WI38 (cell line): ENCODE data around the gene PPP2R3C.

Source experiments
- H3K4me3 ChIP-seq: 2 replicates; pipeline ENCODE4 v1.5.1; 2011; ENCODE audit warnings: low read depth, mild to moderate bottlenecking, control low read depth, low read length
- TF ChIP-seq, protein P1 (sequence below): IDR thresholded peaks from 2 replicates; pipeline ENCODE4 v1.5.1; 2012; ENCODE audit warnings: low read depth, mild to moderate bottlenecking, control low read depth, low read length

Gene PPP2R3C

DNA sequence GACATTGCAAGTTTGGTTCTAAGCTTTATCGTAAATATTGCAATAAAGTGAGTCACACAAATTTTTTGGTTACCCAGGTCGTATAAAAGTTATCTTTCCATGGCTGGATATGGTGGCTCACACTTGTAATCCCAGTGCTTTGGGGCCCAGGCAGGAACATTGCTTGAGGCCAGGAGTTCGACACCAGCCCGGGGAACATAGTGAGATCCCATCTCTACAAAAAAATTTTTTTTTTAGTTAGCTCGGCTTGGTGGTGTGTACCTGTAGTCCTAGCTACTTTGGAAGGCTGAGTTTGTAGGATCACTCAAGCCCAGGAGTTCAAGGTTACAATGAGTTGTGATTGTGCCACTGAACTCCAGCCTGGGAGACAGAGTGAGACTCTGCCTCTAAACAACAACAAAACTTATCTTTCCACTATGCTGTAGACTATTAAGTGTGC, 24.9 kb upstream of the PPP2R3C start:
- H3K4me3 ChIP-seq, result no peak overlapping the region
- TF ChIP-seq, protein P1, sequence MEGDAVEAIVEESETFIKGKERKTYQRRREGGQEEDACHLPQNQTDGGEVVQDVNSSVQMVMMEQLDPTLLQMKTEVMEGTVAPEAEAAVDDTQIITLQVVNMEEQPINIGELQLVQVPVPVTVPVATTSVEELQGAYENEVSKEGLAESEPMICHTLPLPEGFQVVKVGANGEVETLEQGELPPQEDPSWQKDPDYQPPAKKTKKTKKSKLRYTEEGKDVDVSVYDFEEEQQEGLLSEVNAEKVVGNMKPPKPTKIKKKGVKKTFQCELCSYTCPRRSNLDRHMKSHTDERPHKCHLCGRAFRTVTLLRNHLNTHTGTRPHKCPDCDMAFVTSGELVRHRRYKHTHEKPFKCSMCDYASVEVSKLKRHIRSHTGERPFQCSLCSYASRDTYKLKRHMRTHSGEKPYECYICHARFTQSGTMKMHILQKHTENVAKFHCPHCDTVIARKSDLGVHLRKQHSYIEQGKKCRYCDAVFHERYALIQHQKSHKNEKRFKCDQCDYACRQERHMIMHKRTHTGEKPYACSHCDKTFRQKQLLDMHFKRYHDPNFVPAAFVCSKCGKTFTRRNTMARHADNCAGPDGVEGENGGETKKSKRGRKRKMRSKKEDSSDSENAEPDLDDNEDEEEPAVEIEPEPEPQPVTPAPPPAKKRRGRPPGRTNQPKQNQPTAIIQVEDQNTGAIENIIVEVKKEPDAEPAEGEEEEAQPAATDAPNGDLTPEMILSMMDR, result no peak

DNA sequence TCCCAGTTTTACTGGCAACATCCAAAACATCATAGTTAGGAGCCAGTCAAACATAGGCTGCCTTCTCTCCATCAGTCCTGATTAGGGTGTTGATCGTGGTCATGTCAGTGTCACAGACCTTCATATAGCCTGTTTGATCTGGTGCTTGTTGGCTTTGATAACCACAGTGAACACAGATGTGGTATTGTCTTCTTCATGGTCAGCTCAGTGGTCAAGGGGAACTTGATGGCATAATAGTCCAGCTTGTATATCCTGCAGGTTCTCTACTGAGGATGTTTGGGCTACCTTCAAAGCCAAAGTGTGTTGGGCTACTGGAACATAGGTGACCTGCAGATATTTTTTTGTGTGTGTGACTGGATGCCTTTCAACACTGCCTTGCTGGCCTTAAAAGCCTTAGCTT, 22.2 kb upstream of the PPP2R3C start:
- H3K4me3 ChIP-seq, result no peak overlapping the region
- TF ChIP-seq, protein P1, result no peak

- no peak overlapping the region for H3K4me3 ChIP-seq
- TF ChIP-seq, protein P1, result no peak
Observed at GRCh38 chr14:35140718-35141581, 19.2 kb upstream of the PPP2R3C start.

DNA sequence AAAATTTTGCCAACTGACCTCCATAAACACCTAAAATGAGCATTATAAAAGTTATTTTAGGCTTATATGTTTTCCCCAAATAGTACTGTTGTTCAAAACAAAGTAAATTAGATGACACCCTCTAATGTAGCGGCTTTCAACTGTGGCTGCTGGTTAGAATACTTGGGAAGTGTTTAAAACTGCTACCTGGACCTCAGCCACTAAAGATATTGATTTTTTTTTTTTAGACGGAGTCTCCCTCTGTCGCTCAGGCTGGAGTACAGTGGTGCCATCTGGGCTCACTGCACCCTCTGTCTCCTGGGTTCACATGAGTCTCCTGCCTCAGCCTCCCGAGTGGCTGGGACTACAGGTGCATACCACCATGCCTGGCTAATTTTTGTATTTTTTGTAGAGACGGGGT, 16.8 kb upstream of the PPP2R3C start:
- no peak overlapping the region for H3K4me3 ChIP-seq
- TF ChIP-seq, protein P1, result no peak

DNA sequence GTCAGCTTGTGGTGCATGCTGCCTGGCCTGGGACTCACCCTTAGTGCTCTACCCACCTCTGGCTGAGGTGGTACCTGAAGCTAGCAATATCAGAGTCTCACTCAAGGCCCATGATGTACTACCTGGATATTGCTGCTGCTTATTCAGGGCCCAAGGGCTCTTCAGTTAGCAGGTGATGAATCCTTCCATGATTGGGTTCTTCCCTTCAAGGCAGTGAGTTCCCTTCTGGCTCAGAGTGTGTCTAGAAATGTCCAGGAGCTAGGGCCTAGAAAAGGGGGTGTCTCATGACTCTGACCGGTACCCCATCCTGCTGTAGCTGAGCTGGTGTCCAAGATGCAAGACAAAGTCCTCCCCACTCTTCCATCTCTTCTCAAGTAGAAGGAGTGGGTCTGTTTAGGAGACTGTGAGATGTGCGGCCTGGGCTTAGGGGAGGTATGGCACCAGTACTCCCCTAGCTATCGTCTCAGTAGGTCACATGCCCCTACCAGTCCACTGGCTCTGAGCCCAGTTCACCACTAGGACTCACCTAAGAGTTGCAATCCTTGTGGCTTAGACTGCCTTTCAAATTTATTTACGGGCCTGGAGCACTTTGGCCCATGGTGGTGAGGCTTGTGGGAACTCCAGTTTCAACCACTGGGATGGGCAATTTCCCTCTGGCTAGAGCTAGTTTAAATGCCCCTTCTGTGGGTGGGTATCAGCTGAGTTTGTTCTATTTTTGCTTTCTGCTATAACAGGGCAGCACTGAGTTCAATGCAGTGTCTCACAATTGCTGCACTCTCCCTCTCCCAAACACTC, 12.7 kb upstream of the PPP2R3C start:
- TF ChIP-seq, protein P1, result no peak
- no peak overlapping the region for H3K4me3 ChIP-seq

DNA sequence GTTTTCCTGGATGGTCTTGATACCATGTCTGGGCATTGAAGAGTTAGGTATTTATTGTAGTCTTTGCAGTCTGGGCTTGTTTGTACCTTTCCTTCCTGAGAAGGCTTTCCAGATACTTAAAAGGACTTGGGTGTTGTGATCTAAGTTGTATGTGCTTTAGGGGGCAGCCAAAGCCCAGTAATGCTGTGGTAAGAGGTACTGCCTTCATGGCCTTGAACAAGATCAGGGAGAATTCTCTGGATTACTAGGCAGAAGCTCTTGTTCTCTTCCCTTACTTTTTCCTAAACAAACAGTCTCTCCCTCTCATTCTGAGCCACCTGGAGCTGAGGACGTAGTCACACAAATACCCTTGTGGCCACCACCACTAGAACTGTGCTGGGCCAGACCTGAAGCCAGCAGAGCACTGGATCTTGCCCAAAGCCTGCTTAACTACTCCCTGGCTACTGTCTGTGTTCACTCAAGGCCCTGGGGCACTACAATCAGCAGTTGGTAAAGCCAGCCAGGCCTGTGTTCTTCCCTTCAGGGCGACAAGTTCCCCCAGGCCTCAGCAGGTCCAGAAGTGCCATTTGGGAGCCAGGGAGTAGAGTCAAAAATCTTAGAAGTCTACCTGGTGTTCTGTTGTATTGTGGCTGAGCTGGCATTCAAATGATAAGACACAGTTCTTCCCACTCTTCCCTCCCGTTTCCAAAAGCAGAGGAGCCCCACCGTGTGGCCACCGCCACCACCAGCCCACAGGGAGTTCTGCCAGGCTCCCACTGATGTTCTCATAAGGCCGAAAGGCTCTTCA, 11.9 kb upstream of the PPP2R3C start:
- H3K4me3 ChIP-seq, result no peak overlapping the region
- TF ChIP-seq, protein P1, result no peak
